Measurements from ENCODE around the gene SPATA6. TPM values are rescaled to one million over a fixed set of nuclear protein-coding genes. Genes with fewer than 3 reads are reported as not detected.

Gene SPATA6
- polyA plus RNA-seq, 3 donors, result 7.4 to 8.0 (median 7.8) TPM

GRCh38 chr1:48292706-48293105 lies 179.3 kb downstream of the SPATA6 start:
- Mint-ChIP-seq H3K4me3 (no peak overlapping the region), H3K9me3 (peaks cover 2 to 14% (median 6%) of the 10 kb centered on the region in 7 donors), H3K4me1 (peaks cover 8% of the 10 kb centered on the region), H3K27ac (peak overlapping the region in 2 of 7 donors; percentile 24 to 72), H3K36me3 (no peaks in the 10 kb centered on the region), H3K27me3 (ENCODE audit: low read depth in 3 of 3) (peaks cover 0 to 2% (median 0%) of the 10 kb centered on the region in 3 donors)
- Histone ChIP-seq H3K27ac (ENCODE audit: low read depth in 1 of 2, low read length in 2 of 2) (no peak overlapping the region), H4K20me1 (ENCODE audit: insufficient read depth, low read length) (no peaks in the 10 kb centered on the region), H3K4me1 (ENCODE audit: control insufficient read depth in 1 of 2, insufficient read depth in 2 of 2, low read length in 2 of 2) (peaks cover 7 to 11% of the 10 kb centered on the region in 2 donors), H3K9me3 (replicated peaks in 1 of 2; ENCODE audit: control insufficient read depth in 1 of 2, insufficient read depth in 1 of 2, low read length in 2 of 2) (peaks cover 0 to 5% of the 10 kb centered on the region in 2 donors), H3K36me3 (replicated peaks in 1 of 2; ENCODE audit: control insufficient read depth in 1 of 2, insufficient read depth in 2 of 2, low read length in 2 of 2) (no peaks in the 10 kb centered on the region), H3K27me3 (ENCODE audit: control insufficient read depth in 2 of 2, insufficient read depth in 2 of 2, low read length in 2 of 2) (no peaks in the 10 kb centered on the region), H3K9ac (ENCODE audit: insufficient read depth, low read length, poor library complexity, severe bottlenecking) (no peak overlapping the region), H3K79me2 (ENCODE audit: insufficient read depth, low read length) (no peaks in the 10 kb centered on the region), H3K4me3 (replicated peaks in 1 of 3; ENCODE audit: low read depth in 2 of 3, low read length in 3 of 3) (no peak overlapping the region), H2AFZ (ENCODE audit: insufficient read depth, low read depth, low read length, poor library complexity, severe bottlenecking) (no peak overlapping the region), H3K4me2 (replicated peaks; ENCODE audit: extremely low read depth, low read length, poor library complexity, severe bottlenecking) (no peak overlapping the region)
- TF ChIP-seq, protein P1, sequence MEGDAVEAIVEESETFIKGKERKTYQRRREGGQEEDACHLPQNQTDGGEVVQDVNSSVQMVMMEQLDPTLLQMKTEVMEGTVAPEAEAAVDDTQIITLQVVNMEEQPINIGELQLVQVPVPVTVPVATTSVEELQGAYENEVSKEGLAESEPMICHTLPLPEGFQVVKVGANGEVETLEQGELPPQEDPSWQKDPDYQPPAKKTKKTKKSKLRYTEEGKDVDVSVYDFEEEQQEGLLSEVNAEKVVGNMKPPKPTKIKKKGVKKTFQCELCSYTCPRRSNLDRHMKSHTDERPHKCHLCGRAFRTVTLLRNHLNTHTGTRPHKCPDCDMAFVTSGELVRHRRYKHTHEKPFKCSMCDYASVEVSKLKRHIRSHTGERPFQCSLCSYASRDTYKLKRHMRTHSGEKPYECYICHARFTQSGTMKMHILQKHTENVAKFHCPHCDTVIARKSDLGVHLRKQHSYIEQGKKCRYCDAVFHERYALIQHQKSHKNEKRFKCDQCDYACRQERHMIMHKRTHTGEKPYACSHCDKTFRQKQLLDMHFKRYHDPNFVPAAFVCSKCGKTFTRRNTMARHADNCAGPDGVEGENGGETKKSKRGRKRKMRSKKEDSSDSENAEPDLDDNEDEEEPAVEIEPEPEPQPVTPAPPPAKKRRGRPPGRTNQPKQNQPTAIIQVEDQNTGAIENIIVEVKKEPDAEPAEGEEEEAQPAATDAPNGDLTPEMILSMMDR (IDR thresholded peaks at IDR 0.05), result no peak
- intact Hi-C loops (cut with micrococcal nuclease), result no loop called here
- DNase-seq, result no peak
- 100% methylated on average over 2 of the region's 5 CpGs for WGBS (ENCODE audit: insufficient coverage)

- H3K36me3 ChIP-seq (replicated peaks in 1 of 2; ENCODE audit: control insufficient read depth in 1 of 2, insufficient read depth in 2 of 2, low read length in 2 of 2), result no peaks in the 10 kb centered on the region
- no peak for DNase-seq
- Mint-ChIP-seq H3K9me3 (peaks cover 4 to 15% (median 9%) of the 10 kb centered on the region in 7 donors), H3K4me3 (no peak overlapping the region), H3K4me1 (peaks cover 8% of the 10 kb centered on the region), H3K27me3 (ENCODE audit: low read depth in 3 of 3) (peaks cover 0 to 2% (median 0%) of the 10 kb centered on the region in 3 donors), H3K36me3 (no peaks in the 10 kb centered on the region), H3K27ac (peak overlapping the region in 1 of 7 donors; percentile 16)
- H3K79me2 ChIP-seq (ENCODE audit: insufficient read depth, low read length), result no peaks in the 10 kb centered on the region
- H3K9me3 ChIP-seq (replicated peaks in 1 of 2; ENCODE audit: control insufficient read depth in 1 of 2, insufficient read depth in 1 of 2, low read length in 2 of 2), result peaks cover 0 to 9% of the 10 kb centered on the region in 2 donors
- no peak overlapping the region for H3K27ac ChIP-seq (ENCODE audit: low read depth in 1 of 2, low read length in 2 of 2)
- H3K27me3 ChIP-seq (ENCODE audit: control insufficient read depth in 2 of 2, insufficient read depth in 2 of 2, low read length in 2 of 2), result no peaks in the 10 kb centered on the region
- WGBS (ENCODE audit: insufficient coverage), result 96% methylated on average over 4 of the region's 4 CpGs
- intact Hi-C loops (cut with micrococcal nuclease), result no loop called here
- no peak overlapping the region for H3K9ac ChIP-seq (ENCODE audit: insufficient read depth, low read length, poor library complexity, severe bottlenecking)
- H2AFZ ChIP-seq (ENCODE audit: insufficient read depth, low read depth, low read length, poor library complexity, severe bottlenecking), result no peak overlapping the region
- TF ChIP-seq, protein P1 (IDR thresholded peaks at IDR 0.05), result no peak
- no peak overlapping the region for H3K4me2 ChIP-seq (replicated peaks; ENCODE audit: extremely low read depth, low read length, poor library complexity, severe bottlenecking)
- H3K4me3 ChIP-seq (replicated peaks in 1 of 3; ENCODE audit: low read depth in 2 of 3, low read length in 3 of 3), result no peak overlapping the region
- H4K20me1 ChIP-seq (ENCODE audit: insufficient read depth, low read length), result no peaks in the 10 kb centered on the region
- H3K4me1 ChIP-seq (ENCODE audit: control insufficient read depth in 1 of 2, insufficient read depth in 2 of 2, low read length in 2 of 2), result peaks cover 7 to 11% of the 10 kb centered on the region in 2 donors
These were observed 180.6 kb downstream of the SPATA6 start for GRCh38 chr1:48291421-48291820.

Data from CD14-positive monocyte (primary cell).